Memory B cell (primary cell): Measurements from ENCODE around the gene PXYLP1.

Source experiments
- ATAC-seq: fragments of 150-1000 bp; cut with Tn5 transposase; 2 replicates; pipeline ENCODE4 v1.10.0; 2021; ENCODE audit warnings: low read depth, mild to moderate bottlenecking, moderate library complexity
- DNase-seq, 2 donors: peaks; one replicate each; pipeline ENCODE4 v3.0.0; 2022; ENCODE audit warnings: low spot score in 2 of 2
- H3K27ac Mint-ChIP-seq: one replicate; pipeline ENCODE4 v1.8.0; 2022; ENCODE audit warnings: mild to moderate bottlenecking, moderate library complexity, mixed read lengths
- H3K27me3 Mint-ChIP-seq: one replicate; pipeline ENCODE4 v1.8.0; 2022; ENCODE audit warnings: mixed read lengths
- H3K36me3 Mint-ChIP-seq: one replicate; pipeline ENCODE4 v1.8.0; 2022; ENCODE audit warnings: mild to moderate bottlenecking, mixed read lengths
- H3K4me1 Mint-ChIP-seq: one replicate; pipeline ENCODE4 v1.8.0; 2022; ENCODE audit warnings: mixed read lengths
- H3K4me3 Mint-ChIP-seq: one replicate; pipeline ENCODE4 v1.8.0; 2022; ENCODE audit warnings: mild to moderate bottlenecking, moderate library complexity, mixed read lengths
- H3K9me3 Mint-ChIP-seq: one replicate; pipeline ENCODE4 v1.8.0; 2022; ENCODE audit warnings: mixed read lengths

Gene PXYLP1

GRCh38 chr3:141276398-141276797 lies 44.8 kb downstream of the PXYLP1 start:
- DNase-seq (no peak), ATAC-seq (no peak)
- H3K36me3 Mint-ChIP-seq = peaks cover 4% of the 10 kb centered on the region
- H3K4me1 Mint-ChIP-seq = peaks cover 3% of the 10 kb centered on the region
- no peaks in the 10 kb centered on the region for H3K27me3 Mint-ChIP-seq
- H3K4me3 Mint-ChIP-seq = no peak overlapping the region
- no peak overlapping the region for H3K27ac Mint-ChIP-seq
- no peaks in the 10 kb centered on the region for H3K9me3 Mint-ChIP-seq

DNA sequence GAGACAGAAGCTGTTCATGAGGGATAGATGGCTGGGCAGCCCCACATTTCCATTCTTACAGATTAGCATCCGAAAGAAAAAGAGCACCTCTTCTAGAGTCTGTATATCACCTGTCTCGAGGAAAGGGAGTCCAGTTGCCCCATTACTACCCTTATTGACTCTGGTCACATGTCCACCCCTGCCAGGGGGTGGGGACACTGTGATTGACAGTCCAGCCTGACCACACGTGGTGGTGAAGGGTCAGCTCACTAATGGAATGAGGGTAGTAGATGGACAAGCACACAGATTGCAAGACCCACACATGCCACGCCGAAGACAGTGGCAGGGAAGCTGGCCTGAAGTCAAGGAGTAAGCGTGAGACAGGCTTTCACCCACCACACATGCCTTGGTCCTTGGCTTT lies 45.8 kb downstream of the PXYLP1 start:
- H3K4me1 Mint-ChIP-seq = peaks cover 3% of the 10 kb centered on the region
- DNase-seq (no peak), ATAC-seq (no peak)
- no peaks in the 10 kb centered on the region for H3K9me3 Mint-ChIP-seq
- no peaks in the 10 kb centered on the region for H3K27me3 Mint-ChIP-seq
- no peak overlapping the region for H3K27ac Mint-ChIP-seq
- no peak overlapping the region for H3K4me3 Mint-ChIP-seq
- peaks cover 7% of the 10 kb centered on the region for H3K36me3 Mint-ChIP-seq

GRCh38 chr3:141278196-141279076 lies 46.8 kb downstream of the PXYLP1 start:
- ATAC-seq (no peak), DNase-seq (no peak)
- H3K27ac Mint-ChIP-seq = no peak overlapping the region
- H3K4me3 Mint-ChIP-seq = no peak overlapping the region
- H3K4me1 Mint-ChIP-seq = peaks cover 3% of the 10 kb centered on the region
- peaks cover 7% of the 10 kb centered on the region for H3K36me3 Mint-ChIP-seq
- H3K27me3 Mint-ChIP-seq = no peaks in the 10 kb centered on the region
- H3K9me3 Mint-ChIP-seq = no peaks in the 10 kb centered on the region

DNA sequence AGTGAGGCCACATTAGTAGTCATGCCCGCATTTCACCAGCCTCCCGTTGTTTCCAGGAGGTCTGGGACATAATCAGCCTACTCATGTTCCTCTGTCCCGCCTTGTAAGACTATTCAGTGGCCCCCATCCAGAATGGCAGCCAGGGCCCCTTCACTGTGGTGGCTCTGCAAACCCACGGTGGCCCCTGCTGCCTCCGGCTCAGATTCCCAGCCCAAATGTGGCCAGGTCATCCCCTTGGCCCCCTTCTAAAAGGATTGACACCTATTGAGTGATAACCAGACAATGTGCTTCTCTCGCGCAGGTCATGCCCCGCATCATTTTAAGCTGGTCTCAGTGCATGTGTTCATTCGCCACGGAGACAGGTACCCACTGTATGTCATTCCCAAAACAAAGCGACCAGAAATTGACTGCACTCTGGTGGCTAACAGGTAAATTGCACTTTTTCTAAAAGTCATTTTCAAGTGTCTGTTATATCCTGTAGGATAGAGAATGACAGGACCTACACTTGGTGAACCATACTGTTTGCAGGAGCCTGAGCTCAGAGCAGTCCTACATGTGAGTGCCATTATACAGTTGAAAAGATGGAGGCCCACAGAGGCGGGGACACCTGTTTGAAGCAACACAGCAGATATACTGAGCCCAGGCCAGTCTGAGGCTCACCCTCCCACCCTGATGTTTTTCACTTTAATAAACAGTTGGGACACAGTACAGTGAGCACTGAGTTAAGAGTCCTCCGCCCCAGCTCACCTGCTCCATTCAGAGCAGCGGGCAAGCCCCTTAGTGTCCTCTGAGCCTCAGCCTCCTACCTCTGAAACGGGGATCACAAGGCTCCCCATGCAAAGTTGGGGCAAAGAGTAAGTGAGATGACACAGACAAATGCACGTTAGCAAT lies 47.7 kb downstream of the PXYLP1 start:
- no peak overlapping the region for H3K27ac Mint-ChIP-seq
- no peak for DNase-seq
- H3K36me3 Mint-ChIP-seq = peaks cover 7% of the 10 kb centered on the region
- H3K9me3 Mint-ChIP-seq = no peaks in the 10 kb centered on the region
- H3K4me3 Mint-ChIP-seq = no peak overlapping the region
- peak; percentile 57 for ATAC-seq
- no peaks in the 10 kb centered on the region for H3K27me3 Mint-ChIP-seq
- peaks cover 3% of the 10 kb centered on the region for H3K4me1 Mint-ChIP-seq

GRCh38 chr3:141280086-141280485 lies 48.5 kb downstream of the PXYLP1 start:
- peaks cover 3% of the 10 kb centered on the region for H3K4me1 Mint-ChIP-seq
- H3K36me3 Mint-ChIP-seq = peaks cover 7% of the 10 kb centered on the region
- no peak overlapping the region for H3K27ac Mint-ChIP-seq
- no peak for ATAC-seq
- no peaks in the 10 kb centered on the region for H3K27me3 Mint-ChIP-seq
- no peak for DNase-seq
- no peak overlapping the region for H3K4me3 Mint-ChIP-seq
- no peaks in the 10 kb centered on the region for H3K9me3 Mint-ChIP-seq

GRCh38 chr3:141280690-141281089 lies 49.1 kb downstream of the PXYLP1 start:
- ATAC-seq (no peak), DNase-seq (no peak)
- Mint-ChIP-seq H3K4me3 (no peak overlapping the region), H3K9me3 (no peaks in the 10 kb centered on the region), H3K27ac (no peak overlapping the region), H3K27me3 (no peaks in the 10 kb centered on the region), H3K4me1 (peaks cover 3% of the 10 kb centered on the region), H3K36me3 (peaks cover 7% of the 10 kb centered on the region)

DNA sequence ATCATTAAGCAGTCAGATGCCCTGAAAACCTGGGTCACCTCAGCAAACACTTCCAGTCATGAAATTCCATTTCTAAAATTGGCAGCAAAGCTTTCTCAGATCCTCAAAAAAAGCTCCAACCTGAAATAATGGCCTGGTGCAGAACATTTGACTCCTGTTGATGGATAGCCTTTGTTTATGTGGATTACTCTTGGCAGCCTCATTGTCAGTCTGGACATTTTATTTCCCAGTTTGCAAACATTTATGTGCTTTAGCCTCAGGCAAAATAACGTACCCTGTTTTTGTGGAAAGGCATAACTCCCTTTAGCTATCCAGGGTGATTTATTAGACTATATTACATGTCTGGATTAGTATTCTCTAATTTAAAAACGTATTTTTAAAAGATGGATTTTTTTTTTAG lies 53.9 kb downstream of the PXYLP1 start:
- Mint-ChIP-seq H3K4me1 (no peaks in the 10 kb centered on the region), H3K9me3 (no peaks in the 10 kb centered on the region), H3K4me3 (no peak overlapping the region), H3K27me3 (no peaks in the 10 kb centered on the region), H3K36me3 (peaks cover 9% of the 10 kb centered on the region), H3K27ac (no peak overlapping the region)
- ATAC-seq (no peak), DNase-seq (no peak)

- DNase-seq (no peak), ATAC-seq (no peak)
- Mint-ChIP-seq H3K9me3 (no peaks in the 10 kb centered on the region), H3K4me1 (no peaks in the 10 kb centered on the region), H3K27me3 (no peaks in the 10 kb centered on the region), H3K4me3 (peak overlapping the region; percentile 7), H3K27ac (no peak overlapping the region), H3K36me3 (peaks cover 5% of the 10 kb centered on the region)
Measured at GRCh38 chr3:141286856-141287255, 55.2 kb downstream of the PXYLP1 start.

DNA sequence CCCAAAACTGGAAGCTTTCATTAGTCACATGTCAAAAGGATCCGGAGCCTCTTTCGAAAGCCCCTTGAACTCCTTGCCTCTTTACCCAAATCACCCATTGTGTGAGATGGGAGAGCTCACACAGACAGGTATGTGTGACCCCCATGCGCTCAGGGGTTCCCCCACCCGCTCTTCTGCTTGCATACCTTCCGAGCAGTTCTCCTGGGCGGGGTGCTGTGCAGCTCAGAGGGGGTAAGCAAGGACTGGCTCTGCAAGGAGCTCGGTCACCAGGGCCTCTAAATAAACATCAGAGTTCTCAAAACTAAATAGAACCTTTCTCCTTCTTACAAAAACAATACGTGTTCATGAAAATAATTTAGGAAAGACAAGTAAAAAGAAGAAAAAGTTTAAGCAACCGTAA lies 55.7 kb downstream of the PXYLP1 start:
- H3K36me3 Mint-ChIP-seq = peaks cover 4% of the 10 kb centered on the region
- no peaks in the 10 kb centered on the region for H3K9me3 Mint-ChIP-seq
- ATAC-seq (no peak), DNase-seq (no peak)
- no peak overlapping the region for H3K27ac Mint-ChIP-seq
- H3K4me1 Mint-ChIP-seq = no peaks in the 10 kb centered on the region
- no peaks in the 10 kb centered on the region for H3K27me3 Mint-ChIP-seq
- H3K4me3 Mint-ChIP-seq = peak overlapping the region; percentile 36

DNA sequence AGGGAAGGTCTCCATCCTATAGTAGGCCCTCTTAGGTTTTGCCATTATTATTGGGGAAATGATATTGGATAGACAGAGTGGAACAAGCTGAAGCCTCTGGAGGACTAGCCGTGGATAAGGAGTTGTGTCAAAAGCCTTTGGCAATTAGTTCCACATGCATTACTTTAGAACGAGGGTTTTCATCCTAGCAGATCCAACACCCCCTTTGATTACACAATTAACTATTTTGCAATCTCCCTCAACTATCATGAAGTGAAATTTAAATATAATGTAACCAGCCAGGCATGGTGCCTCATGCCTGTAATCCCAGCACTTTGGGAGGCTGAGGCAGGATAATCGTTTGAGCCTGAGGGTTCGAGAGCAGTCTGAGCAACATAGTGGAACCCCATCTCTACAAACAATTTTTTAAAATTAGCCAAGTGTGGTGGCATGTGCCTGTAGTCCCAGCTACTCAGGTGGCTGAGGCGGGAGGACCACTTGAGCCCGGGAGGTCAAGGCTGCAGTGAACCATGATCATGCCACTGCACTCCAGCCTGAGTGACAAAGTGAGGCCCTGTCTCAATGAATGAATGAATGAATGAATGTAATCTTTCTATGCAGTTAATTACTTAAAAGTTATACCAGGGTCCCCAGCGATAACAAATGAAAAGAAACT lies 56.8 kb downstream of the PXYLP1 start:
- DNase-seq (no peak), ATAC-seq (no peak)
- Mint-ChIP-seq H3K9me3 (no peaks in the 10 kb centered on the region), H3K4me1 (no peaks in the 10 kb centered on the region), H3K27me3 (no peaks in the 10 kb centered on the region), H3K27ac (no peak overlapping the region), H3K4me3 (no peak overlapping the region), H3K36me3 (peaks cover 7% of the 10 kb centered on the region)

DNA sequence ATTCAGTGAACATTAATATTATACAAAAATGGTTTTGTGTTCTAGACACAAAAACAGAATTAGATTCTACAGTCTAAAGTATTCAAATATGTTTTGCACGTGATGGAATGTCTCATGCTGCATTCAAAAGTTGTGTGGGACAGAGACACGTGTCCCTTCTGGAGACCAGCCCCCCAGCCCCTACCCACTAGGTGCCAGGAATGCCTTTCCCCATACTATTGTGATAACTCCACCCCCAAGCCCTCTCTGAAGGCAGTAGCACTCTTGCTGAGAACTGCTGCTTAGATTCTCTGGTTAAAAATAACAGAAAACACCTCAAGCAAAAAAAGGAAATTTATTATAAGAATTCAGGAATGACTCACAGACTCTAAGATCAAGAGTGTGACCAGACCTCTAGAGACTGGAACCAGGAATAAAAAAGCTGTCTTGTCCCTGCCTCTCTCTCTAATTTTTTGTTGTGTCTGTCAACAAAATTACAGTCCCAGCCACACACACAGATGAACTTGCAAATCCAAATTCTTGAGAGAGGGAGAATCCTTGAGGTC lies 57.7 kb downstream of the PXYLP1 start:
- Mint-ChIP-seq H3K36me3 (peaks cover 7% of the 10 kb centered on the region), H3K27me3 (no peaks in the 10 kb centered on the region), H3K27ac (no peak overlapping the region), H3K4me3 (no peak overlapping the region), H3K4me1 (no peaks in the 10 kb centered on the region), H3K9me3 (no peaks in the 10 kb centered on the region)
- DNase-seq (no peak), ATAC-seq (no peak)

- no peak for ATAC-seq
- peaks cover 3% of the 10 kb centered on the region for H3K4me1 Mint-ChIP-seq
- H3K9me3 Mint-ChIP-seq = no peaks in the 10 kb centered on the region
- H3K4me3 Mint-ChIP-seq = no peak overlapping the region
- DNase-seq = no peak
- H3K36me3 Mint-ChIP-seq = peaks cover 7% of the 10 kb centered on the region
- no peaks in the 10 kb centered on the region for H3K27me3 Mint-ChIP-seq
- no peak overlapping the region for H3K27ac Mint-ChIP-seq
Measured at GRCh38 chr3:141291559-141292355, 60.1 kb downstream of the PXYLP1 start.

DNA sequence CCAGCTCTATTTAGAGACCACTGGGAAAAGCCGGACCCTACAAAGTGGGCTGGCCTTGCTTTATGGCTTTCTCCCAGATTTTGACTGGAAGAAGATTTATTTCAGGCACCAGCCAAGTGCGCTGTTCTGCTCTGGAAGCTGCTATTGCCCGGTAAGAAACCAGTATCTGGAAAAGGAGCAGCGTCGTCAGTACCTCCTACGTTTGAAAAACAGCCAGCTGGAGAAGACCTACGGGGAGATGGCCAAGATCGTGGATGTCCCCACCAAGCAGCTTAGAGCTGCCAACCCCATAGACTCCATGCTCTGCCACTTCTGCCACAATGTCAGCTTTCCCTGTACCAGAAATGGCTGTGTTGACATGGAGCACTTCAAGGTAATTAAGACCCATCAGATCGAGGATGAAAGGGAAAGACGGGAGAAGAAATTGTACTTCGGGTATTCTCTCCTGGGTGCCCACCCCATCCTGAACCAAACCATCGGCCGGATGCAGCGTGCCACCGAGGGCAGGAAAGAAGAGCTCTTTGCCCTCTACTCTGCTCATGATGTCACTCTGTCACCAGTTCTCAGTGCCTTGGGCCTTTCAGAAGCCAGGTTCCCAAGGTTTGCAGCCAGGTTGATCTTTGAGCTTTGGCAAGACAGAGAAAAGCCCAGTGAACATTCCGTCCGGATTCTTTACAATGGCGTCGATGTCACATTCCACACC lies 60.9 kb downstream of the PXYLP1 start:
- peaks cover 7% of the 10 kb centered on the region for H3K36me3 Mint-ChIP-seq
- ATAC-seq (no peak), DNase-seq (no peak)
- H3K4me1 Mint-ChIP-seq = peaks cover 3% of the 10 kb centered on the region
- no peaks in the 10 kb centered on the region for H3K27me3 Mint-ChIP-seq
- H3K9me3 Mint-ChIP-seq = no peaks in the 10 kb centered on the region
- no peak overlapping the region for H3K4me3 Mint-ChIP-seq
- no peak overlapping the region for H3K27ac Mint-ChIP-seq
